Naive B cell (primary cell): Measurements from ENCODE around the gene ASB11. TPM values are rescaled to one million over a fixed set of nuclear protein-coding genes. Genes with fewer than 3 reads are reported as not detected.
"Not testable (repeated sequence)": the region's sequence is repeated elsewhere in the genome, so short reads cannot be mapped to it uniquely, and the experiment has no call there.

Experiments
- ATAC-seq, 2 donors: fragments of 150-1000 bp; cut with Tn5 transposase; 2 replicates each; pipeline ENCODE4 v1.10.0; 2021; ENCODE audit warnings: low read depth in 2 of 2, mild to moderate bottlenecking in 2 of 2, moderate library complexity in 2 of 2
- DNase-seq: peaks from one replicate; pipeline ENCODE4 v3.0.0; 2022
- H3K27ac Mint-ChIP-seq, 6 donors: one replicate each; pipeline ENCODE4 v1.8.0; 2020 to 2022; ENCODE audit warnings: mild to moderate bottlenecking in 6 of 6, mixed read lengths in 6 of 6, moderate library complexity in 5 of 6, inconsistent platforms in 2 of 6
- H3K27me3 Mint-ChIP-seq, 3 donors: one replicate each; pipeline ENCODE4 v1.8.0; 2021 to 2022; ENCODE audit warnings: mixed read lengths in 3 of 3, mild to moderate bottlenecking in 1 of 3
- H3K36me3 Mint-ChIP-seq, 2 donors: one replicate each; pipeline ENCODE4 v1.8.0; 2020 to 2022; ENCODE audit warnings: mixed read lengths in 2 of 2, inconsistent platforms in 1 of 2, mild to moderate bottlenecking in 1 of 2
- H3K4me1 Mint-ChIP-seq, 3 donors: one replicate each; pipeline ENCODE4 v1.8.0; 2020 to 2022; ENCODE audit warnings: mixed read lengths in 3 of 3, inconsistent platforms in 1 of 3, mild to moderate bottlenecking in 1 of 3, moderate library complexity in 1 of 3
- H3K4me3 Mint-ChIP-seq, 8 donors: one replicate each; pipeline ENCODE4 v1.8.0; 2020 to 2022; ENCODE audit warnings: mild to moderate bottlenecking in 8 of 8, mixed read lengths in 8 of 8, moderate library complexity in 8 of 8, inconsistent platforms in 2 of 8
- H3K9me3 Mint-ChIP-seq, 7 donors: one replicate each; pipeline ENCODE4 v1.8.0; 2020 to 2022; ENCODE audit warnings: mixed read lengths in 7 of 7, mild to moderate bottlenecking in 5 of 7, inconsistent platforms in 2 of 7, moderate library complexity in 1 of 7
- polyA plus RNA-seq, 6 donors: library from polyadenylated mRNA; unstranded; fragments of 300-500 nt; fragmentation: Illumina TruSeq; gene quantifications; one replicate each; pipeline ENCODE4 v1.2.3, GENCODE V29; 2021; ENCODE audit warnings: low read depth in 6 of 6

ASB11 gene
- polyA plus RNA-seq, 6 donors from 2014 or later = not detected

GRCh38 chrX:15298201-15298600 is 17.2 kb downstream of the ASB11 start:
- Mint-ChIP-seq H3K27ac (no peak overlapping the region), H3K36me3 (no peaks in the 10 kb centered on the region), H3K4me3 (peak overlapping the region in 1 of 8 donors; percentile 13), H3K4me1 (peaks cover 0 to 2% (median 0%) of the 10 kb centered on the region in 3 donors), H3K9me3 (peaks cover 0 to 3% (median 0%) of the 10 kb centered on the region in 7 donors), H3K27me3 (peaks cover 0 to 5% (median 0%) of the 10 kb centered on the region in 3 donors)
- no peak for DNase-seq
- ATAC-seq = no peak

- Mint-ChIP-seq H3K4me3 (no peak overlapping the region), H3K36me3 (no peaks in the 10 kb centered on the region), H3K4me1 (no peaks in the 10 kb centered on the region), H3K9me3 (peaks cover 0 to 1% (median 0%) of the 10 kb centered on the region in 7 donors), H3K27me3 (no peaks in the 10 kb centered on the region), H3K27ac (no peak overlapping the region)
- DNase-seq (no peak), ATAC-seq (no peak)
Measured at GRCh38 chrX:15293451-15293850, 22.0 kb downstream of the ASB11 start.

- DNase-seq (no peak), ATAC-seq (no peak)
- Mint-ChIP-seq H3K4me3 (no peak overlapping the region), H3K9me3 (peaks cover 0 to 1% (median 0%) of the 10 kb centered on the region in 7 donors), H3K4me1 (no peaks in the 10 kb centered on the region), H3K27ac (no peak overlapping the region), H3K27me3 (no peaks in the 10 kb centered on the region), H3K36me3 (no peaks in the 10 kb centered on the region)
Measured at GRCh38 chrX:15292861-15293260, 22.6 kb downstream of the ASB11 start.

- H3K27me3 Mint-ChIP-seq = peaks cover 6 to 11% (median 8%) of the 10 kb centered on the region in 3 donors
- ATAC-seq (no peak), DNase-seq (no peak)
- H3K27ac Mint-ChIP-seq = peak overlapping the region in 1 of 6 donors; percentile 15
- no peak overlapping the region for H3K4me3 Mint-ChIP-seq
- peaks cover 0 to 16% (median 8%) of the 10 kb centered on the region in 7 donors for H3K9me3 Mint-ChIP-seq
- H3K4me1 Mint-ChIP-seq = no peaks in the 10 kb centered on the region
- H3K36me3 Mint-ChIP-seq = no peaks in the 10 kb centered on the region
Measured at GRCh38 chrX:15277604-15278003, 37.8 kb downstream of the ASB11 start.

GRCh38 chrX:15274946-15275345 is 40.5 kb downstream of the ASB11 start:
- peaks cover 0 to 5% (median 0%) of the 10 kb centered on the region in 3 donors for H3K27me3 Mint-ChIP-seq
- DNase-seq (no peak), ATAC-seq (no peak)
- no peak overlapping the region for H3K4me3 Mint-ChIP-seq
- no peak overlapping the region for H3K27ac Mint-ChIP-seq
- peaks cover 0 to 4% (median under 1%) of the 10 kb centered on the region in 3 donors for H3K4me1 Mint-ChIP-seq
- H3K36me3 Mint-ChIP-seq = no peaks in the 10 kb centered on the region
- H3K9me3 Mint-ChIP-seq = peaks cover 0 to 13% (median 2%) of the 10 kb centered on the region in 7 donors

- not testable (repeated sequence) for DNase-seq, ATAC-seq
- H3K9me3 Mint-ChIP-seq = peaks cover 0 to 13% (median 2%) of the 10 kb centered on the region in 7 donors
Measured at GRCh38 chrX:15273275-15273674, 42.2 kb downstream of the ASB11 start.

GRCh38 chrX:15271757-15272156 is 43.7 kb downstream of the ASB11 start:
- DNase-seq (no peak), ATAC-seq (no peak)
- Mint-ChIP-seq H3K4me1 (peaks cover 0 to 8% (median 5%) of the 10 kb centered on the region in 3 donors), H3K27ac (no peak overlapping the region), H3K9me3 (peaks cover 0 to 13% (median 2%) of the 10 kb centered on the region in 7 donors), H3K4me3 (no peak overlapping the region), H3K27me3 (no peaks in the 10 kb centered on the region), H3K36me3 (no peaks in the 10 kb centered on the region)

More at GRCh38 chrX:15273275-15273674, 42.2 kb downstream of the ASB11 start:
- not testable (repeated sequence) for H3K4me3 Mint-ChIP-seq, H3K36me3 Mint-ChIP-seq, H3K27me3 Mint-ChIP-seq, H3K4me1 Mint-ChIP-seq, H3K27ac Mint-ChIP-seq

- peaks cover 0 to 8% (median 5%) of the 10 kb centered on the region in 3 donors for H3K4me1 Mint-ChIP-seq
- peak within 1 kb of the TSS in 3 of 8 donors; percentile 4 to 75 (median 5) for H3K4me3 Mint-ChIP-seq
- H3K9me3 Mint-ChIP-seq = peaks cover 0 to 13% (median 2%) of the 10 kb centered on the region in 7 donors
- H3K36me3 Mint-ChIP-seq = no peaks in the 10 kb centered on the region
- DNase-seq (no peak), ATAC-seq (no peak)
- no peak within 1 kb of the TSS for H3K27ac Mint-ChIP-seq
- H3K27me3 Mint-ChIP-seq = no peaks in the 10 kb centered on the region
Measured at GRCh38 chrX:15269618-15270521, 45.6 kb downstream of the ASB11 start, which contains the start of gene ASB9. Gene ASB9 (minus strand): TSS chrX:15270083. CDS start chrX:15269874, 209 bp downstream.

GRCh38 chrX:15269120-15269519 is 46.3 kb downstream of the ASB11 start:
- Mint-ChIP-seq H3K27ac (no peak overlapping the region), H3K4me3 (no peak overlapping the region), H3K4me1 (peaks cover 0 to 8% (median 5%) of the 10 kb centered on the region in 3 donors), H3K36me3 (no peaks in the 10 kb centered on the region), H3K27me3 (no peaks in the 10 kb centered on the region), H3K9me3 (peaks cover 0 to 9% (median 2%) of the 10 kb centered on the region in 7 donors)
- DNase-seq = no peak
- no peak for ATAC-seq

GRCh38 chrX:15254852-15255251 is 60.6 kb downstream of the ASB11 start:
- H3K9me3 Mint-ChIP-seq = peaks cover 0 to 1% (median 0%) of the 10 kb centered on the region in 7 donors
- H3K36me3 Mint-ChIP-seq = no peaks in the 10 kb centered on the region
- DNase-seq (no peak), ATAC-seq (no peak)
- no peaks in the 10 kb centered on the region for H3K27me3 Mint-ChIP-seq
- no peaks in the 10 kb centered on the region for H3K4me1 Mint-ChIP-seq
- no peak overlapping the region for H3K27ac Mint-ChIP-seq
- no peak overlapping the region for H3K4me3 Mint-ChIP-seq

- Mint-ChIP-seq H3K4me3 (no peak overlapping the region), H3K4me1 (no peaks in the 10 kb centered on the region), H3K27ac (no peak overlapping the region), H3K36me3 (no peaks in the 10 kb centered on the region), H3K27me3 (no peaks in the 10 kb centered on the region), H3K9me3 (no peaks in the 10 kb centered on the region)
- no peak for DNase-seq
- ATAC-seq = no peak
Measured at GRCh38 chrX:15245896-15246295, 69.5 kb downstream of the ASB11 start.

GRCh38 chrX:15244421-15244820 is 71.0 kb downstream of the ASB11 start:
- Mint-ChIP-seq H3K36me3 (no peaks in the 10 kb centered on the region), H3K4me1 (no peaks in the 10 kb centered on the region), H3K9me3 (peaks cover 0 to 3% (median 0%) of the 10 kb centered on the region in 7 donors), H3K27me3 (no peaks in the 10 kb centered on the region), H3K27ac (no peak overlapping the region), H3K4me3 (no peak overlapping the region)
- no peak for ATAC-seq
- DNase-seq = no peak

GRCh38 chrX:15242899-15243555 is 72.4 kb downstream of the ASB11 start:
- peak; percentile 6 for DNase-seq
- no peaks in the 10 kb centered on the region for H3K4me1 Mint-ChIP-seq
- no peak overlapping the region for H3K27ac Mint-ChIP-seq
- H3K27me3 Mint-ChIP-seq = no peaks in the 10 kb centered on the region
- no peak for ATAC-seq
- H3K9me3 Mint-ChIP-seq = peaks cover 0 to 3% (median 0%) of the 10 kb centered on the region in 7 donors
- H3K36me3 Mint-ChIP-seq = no peaks in the 10 kb centered on the region
- H3K4me3 Mint-ChIP-seq = no peak overlapping the region
